ENCODE results near the gene CRYGD. TPM values are rescaled to one million over a fixed set of nuclear protein-coding genes. Genes with fewer than 3 reads are reported as not detected.

The CRYGD gene
- total and polyA plus RNA-seq, 2 donors (not counting 3 experiments of a cell fraction or from before 2014, with no cell fraction given), result not detected

DNA sequence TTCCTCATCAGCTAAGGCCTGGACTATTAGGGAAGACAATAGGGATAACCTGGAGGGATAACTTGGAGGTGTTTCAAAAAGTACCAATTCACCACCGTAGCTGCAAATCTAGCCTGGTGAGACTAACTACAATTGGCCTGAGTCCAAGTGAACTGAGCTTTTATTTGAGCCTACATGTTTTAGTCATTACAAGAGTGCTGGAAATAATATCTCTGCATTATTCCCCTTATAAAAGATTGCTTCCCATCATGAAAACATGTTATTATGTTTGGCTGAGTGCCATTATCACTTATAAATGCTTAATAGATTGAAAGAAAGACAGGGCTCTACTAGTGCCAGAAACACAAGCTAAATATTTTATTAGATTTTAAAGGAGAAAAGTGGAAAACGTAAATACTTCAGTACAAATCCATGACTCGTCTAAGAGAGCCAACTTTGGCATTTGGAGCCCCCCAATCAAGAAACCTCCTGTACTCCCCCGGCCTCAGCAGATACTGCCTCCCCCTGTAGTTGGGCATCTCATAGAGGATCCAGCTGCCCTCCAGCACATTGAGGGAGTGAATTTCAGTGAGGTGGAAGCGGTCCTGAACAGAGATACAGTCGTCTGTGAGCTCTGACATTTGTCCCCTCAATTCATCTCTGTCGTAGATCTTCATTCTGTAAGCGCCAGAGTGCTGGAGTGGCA is 18.1 kb upstream of the CRYGD start:
- H4K20me1 ChIP-seq (replicated peaks; ENCODE audit: control insufficient read depth, extremely low read depth, insufficient read depth, low read length), result no peaks in the 10 kb centered on the region
- H3K4me2 ChIP-seq (ENCODE audit: insufficient read depth, low read length), result no peak overlapping the region
- no peaks in the 10 kb centered on the region for H3K9me1 ChIP-seq (replicated peaks; ENCODE audit: control insufficient read depth, extremely low read depth, insufficient read depth, low read length)
- CTCF ChIA-PET, result interaction anchor here (1.1 kb wide), 1 partner anchor 11 kb away, joined by 3 read pairs; no protein-coding TSS in a partner anchor
- POLR2A ChIA-PET, result no interaction called here
- H3K4me1 ChIP-seq (ENCODE audit: control insufficient read depth, extremely low read depth, insufficient read depth, low read length), result no peaks in the 10 kb centered on the region
- intact Hi-C loops (cut with micrococcal nuclease), result no loop called here
- FAIRE-seq, result no peak
- no TSS peak for BruUV-seq (replicated peaks)
- H3K36me3 ChIP-seq (ENCODE audit: control insufficient read depth in 2 of 2, extremely low read depth in 1 of 2, insufficient read depth in 2 of 2, low read length in 2 of 2), result no peaks in the 10 kb centered on the region
- TF ChIP-seq EZH2 (IDR thresholded peaks at IDR 0.05; ENCODE audit: borderline replicate concordance, low read depth, low read length, severe bottlenecking) (no peak), GATA2 (IDR thresholded peaks at IDR 0.05; ENCODE audit: insufficient read depth, insufficient read length, low read depth, low read length) (no peak), POLR2AphosphoS5 (IDR thresholded peaks at IDR 0.05; ENCODE audit: insufficient read depth, low read depth, low read length) (no peak), FOS (IDR thresholded peaks at IDR 0.05; ENCODE audit: borderline replicate concordance, insufficient read depth, low read length) (no peak), POLR2A (IDR thresholded peaks at IDR 0.05; ENCODE audit: low read depth, low read length) (no peak), JUN (IDR thresholded peaks at IDR 0.05; ENCODE audit: borderline replicate concordance, insufficient read depth, insufficient read length, low read depth) (no peak), MYC (IDR thresholded peaks at IDR 0.05; ENCODE audit: low read depth, low read length) (no peak)
- TF ChIP-seq, protein P1, sequence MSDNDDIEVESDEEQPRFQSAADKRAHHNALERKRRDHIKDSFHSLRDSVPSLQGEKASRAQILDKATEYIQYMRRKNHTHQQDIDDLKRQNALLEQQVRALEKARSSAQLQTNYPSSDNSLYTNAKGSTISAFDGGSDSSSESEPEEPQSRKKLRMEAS (IDR thresholded peaks at IDR 0.05; ENCODE audit: insufficient read depth, insufficient read length), result no peak
- TF ChIP-seq, protein P2, sequence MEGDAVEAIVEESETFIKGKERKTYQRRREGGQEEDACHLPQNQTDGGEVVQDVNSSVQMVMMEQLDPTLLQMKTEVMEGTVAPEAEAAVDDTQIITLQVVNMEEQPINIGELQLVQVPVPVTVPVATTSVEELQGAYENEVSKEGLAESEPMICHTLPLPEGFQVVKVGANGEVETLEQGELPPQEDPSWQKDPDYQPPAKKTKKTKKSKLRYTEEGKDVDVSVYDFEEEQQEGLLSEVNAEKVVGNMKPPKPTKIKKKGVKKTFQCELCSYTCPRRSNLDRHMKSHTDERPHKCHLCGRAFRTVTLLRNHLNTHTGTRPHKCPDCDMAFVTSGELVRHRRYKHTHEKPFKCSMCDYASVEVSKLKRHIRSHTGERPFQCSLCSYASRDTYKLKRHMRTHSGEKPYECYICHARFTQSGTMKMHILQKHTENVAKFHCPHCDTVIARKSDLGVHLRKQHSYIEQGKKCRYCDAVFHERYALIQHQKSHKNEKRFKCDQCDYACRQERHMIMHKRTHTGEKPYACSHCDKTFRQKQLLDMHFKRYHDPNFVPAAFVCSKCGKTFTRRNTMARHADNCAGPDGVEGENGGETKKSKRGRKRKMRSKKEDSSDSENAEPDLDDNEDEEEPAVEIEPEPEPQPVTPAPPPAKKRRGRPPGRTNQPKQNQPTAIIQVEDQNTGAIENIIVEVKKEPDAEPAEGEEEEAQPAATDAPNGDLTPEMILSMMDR (IDR thresholded peaks at IDR 0.05; ENCODE audit: extremely low read depth in 1 of 2, insufficient read depth in 1 of 2, low read depth in 1 of 2, low read length in 2 of 2), result no peak
- dilution Hi-C loops (cut with MboI; ENCODE audit: extremely low pct_ligation_motif_present, low sequenced_read_pairs), result no loop called here
- no peak overlapping the region for H3K27ac ChIP-seq (ENCODE audit: insufficient read depth, low read depth, low read length)
- H3K9ac ChIP-seq (replicated peaks; ENCODE audit: extremely low read depth, insufficient read depth, low read length), result no peak overlapping the region
- H3K4me3 ChIP-seq (replicated peaks in 1 of 3; ENCODE audit: insufficient read depth in 1 of 3, low read depth in 1 of 3, low read length in 3 of 3), result no peak overlapping the region
- H3K27me3 ChIP-seq (ENCODE audit: control insufficient read depth in 2 of 2, insufficient read depth in 2 of 2, low read length in 2 of 2), result no peaks in the 10 kb centered on the region
- peak; percentile 6 for DNase-seq (ENCODE audit: low read depth, low spot score)
- no peak overlapping the region for H2AFZ ChIP-seq (ENCODE audit: low read depth, low read length)
- H3K9me3 ChIP-seq (replicated peaks; ENCODE audit: control insufficient read depth, insufficient read depth, low read length), result no peaks in the 10 kb centered on the region
- H3K79me2 ChIP-seq (ENCODE audit: control insufficient read depth, insufficient read depth, low read length), result no peaks in the 10 kb centered on the region

Measured in endothelial cell of umbilical vein (primary cell).